Esophagus muscularis mucosa (tissue), 4 donors: Measurements from ENCODE around the gene FBXO46. TPM values are rescaled to one million over a fixed set of nuclear protein-coding genes. Genes with fewer than 3 reads are reported as not detected.

Source experiments
- DNase-seq: peaks from one replicate; pipeline ENCODE4 v3.0.0-alpha.2; 2017; ENCODE audit errors: extremely low spot score
- H3K27ac ChIP-seq, 4 donors: fragments of 200-600 bp; sonication (generic); replicated peaks in 1 of 4; 1 replicate in 3 of 4; 2 replicates in 1 of 4; pipeline ENCODE4 v1.5.1; 2016 to 2019; ENCODE audit warnings: mild to moderate bottlenecking in 1 of 4
- H3K27me3 ChIP-seq, 4 donors: fragments of 200-600 bp; sonication (generic); one replicate each; pipeline versions ENCODE4 v1.5.1 to v1.6.0; 2016 to 2019
- H3K36me3 ChIP-seq, 4 donors: fragments of 200-600 bp; sonication (generic); one replicate each; pipeline ENCODE4 v1.5.1; 2016 to 2019
- H3K4me1 ChIP-seq, 4 donors: fragments of 200-600 bp; sonication (generic); one replicate each; pipeline ENCODE4 v1.5.1; 2016 to 2019
- H3K4me3 ChIP-seq, 4 donors: fragments of 200-600 bp; sonication (generic); 1 replicate in 2 of 4; 2 replicates in 2 of 4; pipeline ENCODE4 v1.5.1; 2016 to 2019; ENCODE audit warnings: mild to moderate bottlenecking in 4 of 4, moderate library complexity in 1 of 4
- H3K9me3 ChIP-seq, 4 donors: fragments of 200-600 bp; sonication (generic); 1 replicate in 3 of 4; 2 replicates in 1 of 4; pipeline ENCODE4 v1.5.1; 2016 to 2019
- EP300 ChIP-seq: sonication (generic); formaldehyde crosslinking; IDR thresholded peaks from one replicate; pipeline ENCODE4 v1.6.1; 2017; ENCODE audit warnings: antibody characterized with exemption
- POLR2A ChIP-seq: fragments of 450-650 bp; IDR thresholded peaks from one replicate; pipeline ENCODE4 v1.6.1; 2017; ENCODE audit warnings: antibody characterized with exemption, moderate library complexity, mild to moderate bottlenecking, low read depth
- POLR2AphosphoS5 ChIP-seq, 2 donors: sonication (generic); formaldehyde crosslinking; IDR thresholded peaks; one replicate each; pipeline ENCODE4 v1.6.1; 2017; ENCODE audit warnings: antibody characterized with exemption in 2 of 2
- WGBS: methylation state at CpG from one replicate; pipeline ENCODE4 v1.1.5; 2018; 5-methylcytosine and 5-hydroxymethylcytosine counted together
- intact Hi-C: fragments of 100-400 bp; cut with DNase I; formaldehyde crosslinking; loops from one replicate; pipeline ENCODE4 v1.15.1; 2023
- total RNA-seq, 4 donors: library from RNA; depleted of rRNA; stranded (reverse); fragments of >200 nt; gene quantifications; one replicate each; pipeline versions ENCODE4 v1.1.0 to v1.2.1, GENCODE V29; 2016
- TF ChIP-seq, protein P1 (sequence below), 3 experiments: fragments of 200-600 bp in 2 of 3; fragments of 450-650 bp in 1 of 3; sonication (generic) in 2 of 3; IDR thresholded peaks; one replicate each; pipeline ENCODE4 v1.5.1; 2017 to 2019; ENCODE audit warnings: antibody characterized with exemption in 3 of 3, mild to moderate bottlenecking in 2 of 3, moderate library complexity in 1 of 3

FBXO46 gene
- total RNA-seq, 4 donors from 2014 or later, result 8.6 to 27.7 (median 18.2) TPM

DNA sequence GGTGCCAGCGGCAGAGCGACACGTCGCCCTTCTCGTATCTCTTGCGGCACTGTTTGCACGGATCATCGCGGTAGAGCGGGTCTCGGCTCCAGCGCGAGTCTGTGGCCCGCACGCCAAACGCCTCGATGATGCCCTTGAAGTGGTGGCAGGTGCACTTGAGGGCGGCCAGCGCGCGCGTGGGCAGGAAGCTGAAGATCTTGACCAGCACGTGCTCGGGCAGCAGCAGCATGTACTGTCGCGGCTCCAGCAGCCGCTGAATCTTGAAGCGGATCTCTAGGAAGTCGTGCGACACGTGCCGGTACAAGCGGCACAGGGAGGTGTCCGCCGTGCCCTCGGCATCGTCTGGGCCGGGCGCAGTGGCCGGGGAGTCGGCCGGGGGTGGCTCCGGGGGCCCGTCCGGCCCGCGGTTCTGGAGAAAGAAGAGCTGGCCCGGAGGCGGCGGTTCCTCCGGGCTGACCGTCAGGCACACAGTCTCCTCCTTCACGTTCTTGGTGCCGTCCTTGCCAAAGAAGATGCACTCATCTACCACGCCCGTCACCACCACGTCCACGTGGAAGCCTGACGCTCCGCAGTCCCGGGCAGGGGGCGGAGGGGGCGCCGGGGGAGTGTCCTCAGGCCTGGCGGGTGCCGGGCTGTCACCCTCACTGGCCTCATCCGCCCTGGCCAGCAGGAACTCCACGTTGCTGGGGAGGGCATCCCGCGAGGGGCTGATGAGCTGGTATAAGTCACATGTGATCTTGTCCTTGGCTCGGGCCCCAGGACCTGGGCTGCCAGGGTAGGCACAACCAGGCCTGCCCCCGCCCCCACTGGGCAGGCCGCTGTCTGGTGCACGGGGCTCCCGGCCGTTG lies 18.6 kb downstream of the FBXO46 start:
- DNase-seq, result no peak
- no peak for TF ChIP-seq POLR2A
- TF ChIP-seq EP300, result no peak
- TF ChIP-seq, protein P1, sequence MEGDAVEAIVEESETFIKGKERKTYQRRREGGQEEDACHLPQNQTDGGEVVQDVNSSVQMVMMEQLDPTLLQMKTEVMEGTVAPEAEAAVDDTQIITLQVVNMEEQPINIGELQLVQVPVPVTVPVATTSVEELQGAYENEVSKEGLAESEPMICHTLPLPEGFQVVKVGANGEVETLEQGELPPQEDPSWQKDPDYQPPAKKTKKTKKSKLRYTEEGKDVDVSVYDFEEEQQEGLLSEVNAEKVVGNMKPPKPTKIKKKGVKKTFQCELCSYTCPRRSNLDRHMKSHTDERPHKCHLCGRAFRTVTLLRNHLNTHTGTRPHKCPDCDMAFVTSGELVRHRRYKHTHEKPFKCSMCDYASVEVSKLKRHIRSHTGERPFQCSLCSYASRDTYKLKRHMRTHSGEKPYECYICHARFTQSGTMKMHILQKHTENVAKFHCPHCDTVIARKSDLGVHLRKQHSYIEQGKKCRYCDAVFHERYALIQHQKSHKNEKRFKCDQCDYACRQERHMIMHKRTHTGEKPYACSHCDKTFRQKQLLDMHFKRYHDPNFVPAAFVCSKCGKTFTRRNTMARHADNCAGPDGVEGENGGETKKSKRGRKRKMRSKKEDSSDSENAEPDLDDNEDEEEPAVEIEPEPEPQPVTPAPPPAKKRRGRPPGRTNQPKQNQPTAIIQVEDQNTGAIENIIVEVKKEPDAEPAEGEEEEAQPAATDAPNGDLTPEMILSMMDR (IDR thresholded peaks at IDR 0.05), result no peak
- peak in 1 of 2 donors; percentile 22 for TF ChIP-seq POLR2AphosphoS5 (IDR thresholded peaks at IDR 0.05)
- Histone ChIP-seq H3K27ac (no peak overlapping the region), H3K36me3 (peaks cover 22 to 27% (median 24%) of the 10 kb centered on the region in 4 donors), H3K9me3 (no peaks in the 10 kb centered on the region), H3K27me3 (no peaks in the 10 kb centered on the region), H3K4me3 (no peak overlapping the region), H3K4me1 (peaks cover 0 to 21% (median 18%) of the 10 kb centered on the region in 4 donors)
- intact Hi-C loops, result no loop called here
- 92% methylated on average over 23 of the region's 76 CpGs for WGBS

DNA sequence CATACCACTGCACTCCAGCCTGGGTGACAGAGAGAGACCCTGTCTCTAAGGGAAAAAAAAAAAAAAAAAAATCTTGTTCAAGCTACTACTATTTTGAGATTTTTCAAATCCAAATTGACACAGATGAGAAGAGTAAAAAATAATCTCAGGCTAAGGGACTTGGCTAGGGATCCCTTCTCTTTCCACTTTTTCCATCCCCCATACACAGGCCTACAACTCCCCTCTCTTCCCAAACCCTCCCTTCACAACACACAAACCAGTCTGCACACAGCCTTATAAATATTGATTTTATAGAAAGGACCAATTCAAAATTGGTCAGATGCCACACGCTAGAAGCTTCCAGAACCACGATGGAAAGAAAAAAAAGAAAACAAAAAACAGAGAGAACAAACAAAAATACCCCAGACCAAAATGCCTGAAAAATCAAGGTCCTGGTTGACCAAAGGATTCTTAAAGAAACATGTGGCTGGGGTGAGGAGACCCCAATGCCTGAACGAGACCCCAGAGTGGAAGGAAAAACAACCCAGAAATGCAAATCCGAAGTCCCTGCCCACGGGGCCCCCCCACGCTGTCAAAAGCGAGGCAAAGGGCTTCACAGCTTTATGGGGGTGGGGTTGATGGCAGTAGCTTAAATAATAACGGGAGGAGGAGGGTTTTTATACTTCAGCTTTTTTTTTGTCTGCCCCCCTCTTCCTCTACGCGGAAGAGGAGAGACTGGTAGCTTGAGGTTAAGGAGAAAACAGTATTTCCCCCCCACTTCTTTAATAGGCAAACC lies 20.2 kb downstream of the FBXO46 start:
- Histone ChIP-seq H3K36me3 (peaks cover 22 to 27% (median 24%) of the 10 kb centered on the region in 4 donors), H3K9me3 (no peaks in the 10 kb centered on the region), H3K4me3 (no peak overlapping the region), H3K4me1 (peaks cover 0 to 12% (median 7%) of the 10 kb centered on the region in 4 donors), H3K27ac (peak overlapping the region in 2 of 4 donors; percentile 5 to 18), H3K27me3 (no peaks in the 10 kb centered on the region)
- no peak for TF ChIP-seq EP300
- TF ChIP-seq, protein P1 (IDR thresholded peaks at IDR 0.05), result no peak
- no peak for TF ChIP-seq POLR2A
- no peak for TF ChIP-seq POLR2AphosphoS5 (IDR thresholded peaks at IDR 0.05)
- no peak for DNase-seq
- 66% methylated on average over 10 of the region's 10 CpGs for WGBS
- intact Hi-C loops, result no loop called here

DNA sequence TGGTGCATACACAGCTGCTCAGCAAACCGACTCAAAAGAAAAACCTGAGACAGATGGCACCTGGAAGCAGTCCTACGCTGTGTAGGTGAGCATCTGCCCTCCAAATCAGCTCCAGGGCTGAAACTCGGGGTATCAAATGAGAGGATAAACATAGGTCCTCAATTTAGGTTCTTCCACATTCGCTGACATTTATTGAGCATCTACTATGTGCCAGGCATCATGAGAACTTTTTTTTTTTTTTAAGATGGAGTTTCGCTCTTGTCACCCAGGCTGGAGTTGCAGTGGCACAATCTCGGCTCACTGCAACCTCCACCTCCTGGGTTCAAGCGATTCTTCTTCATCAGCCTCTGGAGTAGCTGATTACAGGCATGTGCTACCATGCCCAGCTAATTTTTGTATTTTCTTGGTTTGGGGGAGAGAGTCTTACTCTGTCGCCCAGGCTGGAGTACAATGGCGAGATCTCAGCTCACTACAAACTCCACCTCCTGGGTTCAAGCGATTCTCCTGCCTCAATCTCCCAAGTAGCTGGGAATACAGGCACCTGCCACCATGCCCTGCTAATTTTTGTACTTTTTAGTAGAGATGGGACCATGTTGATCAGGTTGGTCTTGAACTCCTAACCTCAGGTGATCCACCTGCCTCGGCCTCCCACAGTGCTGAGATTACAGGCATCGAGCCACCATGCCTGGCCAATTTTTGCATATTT lies 24.8 kb downstream of the FBXO46 start:
- WGBS, result 98% methylated on average over 12 of the region's 12 CpGs
- intact Hi-C loops, result no loop called here
- Histone ChIP-seq H3K36me3 (peaks cover 2 to 27% (median 17%) of the 10 kb centered on the region in 4 donors), H3K9me3 (no peaks in the 10 kb centered on the region), H3K27ac (no peak overlapping the region), H3K4me1 (peaks cover 0 to 12% (median 5%) of the 10 kb centered on the region in 4 donors), H3K27me3 (no peaks in the 10 kb centered on the region), H3K4me3 (no peak overlapping the region)
- TF ChIP-seq POLR2AphosphoS5 (IDR thresholded peaks at IDR 0.05), result no peak
- no peak for TF ChIP-seq POLR2A
- no peak for TF ChIP-seq EP300
- TF ChIP-seq, protein P1 (IDR thresholded peaks at IDR 0.05), result no peak
- no peak for DNase-seq

DNA sequence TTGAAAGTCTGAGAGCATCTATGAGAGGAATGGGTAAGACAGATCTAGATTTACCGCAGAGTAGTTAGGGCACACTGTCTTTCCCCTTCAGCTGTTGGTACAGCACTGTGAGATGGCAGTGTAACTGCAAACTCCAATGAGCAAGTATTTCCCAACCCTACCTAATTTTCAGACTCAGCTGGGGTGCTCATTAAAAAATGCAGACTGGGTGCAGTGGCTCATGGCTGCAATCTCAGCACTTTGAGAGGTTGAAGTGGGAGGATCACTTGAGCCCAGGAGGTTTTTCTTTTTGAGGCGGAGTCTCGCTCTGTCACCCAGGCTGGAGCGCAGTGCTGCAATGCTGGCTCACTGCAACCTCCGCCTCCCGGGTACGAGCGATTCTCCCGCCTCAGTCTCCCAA lies 25.6 kb downstream of the FBXO46 start:
- TF ChIP-seq, protein P1 (IDR thresholded peaks at IDR 0.05), result no peak
- no peak for TF ChIP-seq POLR2AphosphoS5 (IDR thresholded peaks at IDR 0.05)
- no peak for TF ChIP-seq POLR2A
- no peak for TF ChIP-seq EP300
- Histone ChIP-seq H3K4me3 (no peak overlapping the region), H3K27me3 (no peaks in the 10 kb centered on the region), H3K36me3 (peaks cover 2 to 25% (median 16%) of the 10 kb centered on the region in 4 donors), H3K27ac (no peak overlapping the region), H3K9me3 (no peaks in the 10 kb centered on the region), H3K4me1 (peaks cover 0 to 6% (median under 1%) of the 10 kb centered on the region in 4 donors)
- 90% methylated on average over 8 of the region's 9 CpGs for WGBS
- no peak for DNase-seq
- intact Hi-C loops, result no loop called here
